Stomach (tissue), 9 donors: ENCODE results near the gene TAF6. TPM values are rescaled to one million over a fixed set of nuclear protein-coding genes. Genes with fewer than 3 reads are reported as not detected.

ENCODE experiments used
- DNase-seq, 2 donors: peaks; one replicate each; pipeline versions ENCODE4 v3.0.0 to v3.0.0-alpha.2; 2013 to 2019
- H3K27ac ChIP-seq, 5 donors: fragments of 200-600 bp in 4 of 5; sonication (generic) in 4 of 5; one replicate each; pipeline ENCODE4 v1.5.1; 2013 to 2019; ENCODE audit warnings: mild to moderate bottlenecking in 1 of 5, moderate library complexity in 1 of 5
- H3K27me3 ChIP-seq, 3 donors: fragments of 200-600 bp; sonication (generic); one replicate each; pipeline ENCODE4 v1.5.1; 2017 to 2019; ENCODE audit warnings: mixed run types in 1 of 3
- H3K36me3 ChIP-seq, 4 donors: fragments of 200-600 bp; sonication (generic); 1 replicate in 3 of 4; 2 replicates in 1 of 4; pipeline ENCODE4 v1.5.1; 2016 to 2019
- H3K4me1 ChIP-seq, 4 donors: fragments of 200-600 bp; sonication (generic); one replicate each; pipeline ENCODE4 v1.5.1; 2016 to 2019
- H3K4me3 ChIP-seq, 4 donors: fragments of 200-600 bp; sonication (generic) in 3 of 4; one replicate each; pipeline ENCODE4 v1.5.1; 2016 to 2019; ENCODE audit warnings: mild to moderate bottlenecking in 1 of 4
- H3K9me3 ChIP-seq, 4 donors: fragments of 200-600 bp; sonication (generic); one replicate each; pipeline ENCODE4 v1.5.1; 2016 to 2019
- EP300 ChIP-seq: sonication (generic); formaldehyde crosslinking; IDR thresholded peaks from one replicate; pipeline ENCODE4 v1.6.1; 2017; ENCODE audit warnings: antibody characterized with exemption
- POLR2A ChIP-seq, 4 donors: fragments of 450-650 bp; IDR thresholded peaks; one replicate each; pipeline ENCODE4 v1.6.1; 2016; ENCODE audit warnings: antibody characterized with exemption in 4 of 4, control low read depth in 2 of 4, mild to moderate bottlenecking in 1 of 4, moderate library complexity in 1 of 4
- POLR2AphosphoS5 ChIP-seq, 3 donors: sonication (generic); formaldehyde crosslinking; IDR thresholded peaks; one replicate each; pipeline ENCODE4 v1.6.1; 2016; ENCODE audit warnings: antibody characterized with exemption in 3 of 3
- WGBS, 5 donors: extraction: QIAGEN DNeasy Blood & Tissue Kit in 3 of 5; methylation state at CpG; one replicate each; pipeline versions ENCODE4 v1.1.5 to v1.1.7; 2013 to 2018; 5-methylcytosine and 5-hydroxymethylcytosine counted together
- intact Hi-C: fragments of 100-400 bp; cut with DNase I; formaldehyde crosslinking; loops from one replicate; pipeline ENCODE4 v1.15.1; 2023; ENCODE audit warnings: low total_unique reads
- polyA plus RNA-seq, 3 donors: library from polyadenylated mRNA; stranded (reverse); fragments of 200-250 nt; gene quantifications; one replicate each; pipeline ENCODE4 v1.2.3, GENCODE V29; 2013
- total RNA-seq, 5 donors: library from RNA; depleted of rRNA; stranded (reverse); fragments of >200 nt; gene quantifications; one replicate each; pipeline versions ENCODE4 v1.1.0 to v1.2.3, GENCODE V29; 2014 to 2016
- TF ChIP-seq, protein P1 (sequence below), 7 experiments: fragments of 450-650 bp in 4 of 7; fragments of 200-600 bp in 3 of 7; sonication (generic) in 3 of 7; IDR thresholded peaks; one replicate each; pipeline ENCODE4 v1.5.1; 2016 to 2019; ENCODE audit warnings: antibody characterized with exemption in 7 of 7, control low read depth in 2 of 7, mild to moderate bottlenecking in 1 of 7
- donor health status: healthy with polysubstance abuse.
- donor health status: Bipolar disorder and iron deficiency.
- donor health status: healthy.

Gene TAF6
- total and polyA plus RNA-seq, 8 donors, result 15.4 to 106 (median 28.4) TPM

DNA sequence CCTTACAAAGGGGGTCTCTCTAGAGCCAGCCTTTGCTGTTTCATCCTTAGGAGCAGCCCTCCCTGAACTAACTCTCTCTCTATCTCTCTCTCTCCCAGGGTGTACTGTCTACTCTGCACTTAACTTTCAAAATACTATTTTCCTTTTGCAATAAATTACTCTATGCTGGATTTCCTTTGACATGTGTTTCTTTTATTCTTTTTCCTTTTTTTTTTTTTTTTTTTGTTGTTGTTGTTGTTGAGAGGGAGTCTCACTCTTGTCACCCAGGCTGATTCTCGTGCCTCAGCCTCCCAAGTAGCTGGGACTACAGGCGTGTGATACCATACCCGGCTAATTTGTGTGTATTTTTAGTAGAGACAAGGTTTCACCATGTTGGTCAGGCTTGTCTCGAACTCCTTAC is 36.2 kb downstream of the TAF6 start:
- peaks cover 31 to 56% (median 43%) of the 10 kb centered on the region in 4 donors for H3K4me1 ChIP-seq
- H3K9me3 ChIP-seq, result no peaks in the 10 kb centered on the region
- intact Hi-C loops, result no loop called here
- no peak for TF ChIP-seq EP300
- TF ChIP-seq POLR2A (IDR thresholded peaks at IDR 0.05), result no peak
- no peak for TF ChIP-seq POLR2AphosphoS5 (IDR thresholded peaks at IDR 0.05)
- TF ChIP-seq, protein P1, sequence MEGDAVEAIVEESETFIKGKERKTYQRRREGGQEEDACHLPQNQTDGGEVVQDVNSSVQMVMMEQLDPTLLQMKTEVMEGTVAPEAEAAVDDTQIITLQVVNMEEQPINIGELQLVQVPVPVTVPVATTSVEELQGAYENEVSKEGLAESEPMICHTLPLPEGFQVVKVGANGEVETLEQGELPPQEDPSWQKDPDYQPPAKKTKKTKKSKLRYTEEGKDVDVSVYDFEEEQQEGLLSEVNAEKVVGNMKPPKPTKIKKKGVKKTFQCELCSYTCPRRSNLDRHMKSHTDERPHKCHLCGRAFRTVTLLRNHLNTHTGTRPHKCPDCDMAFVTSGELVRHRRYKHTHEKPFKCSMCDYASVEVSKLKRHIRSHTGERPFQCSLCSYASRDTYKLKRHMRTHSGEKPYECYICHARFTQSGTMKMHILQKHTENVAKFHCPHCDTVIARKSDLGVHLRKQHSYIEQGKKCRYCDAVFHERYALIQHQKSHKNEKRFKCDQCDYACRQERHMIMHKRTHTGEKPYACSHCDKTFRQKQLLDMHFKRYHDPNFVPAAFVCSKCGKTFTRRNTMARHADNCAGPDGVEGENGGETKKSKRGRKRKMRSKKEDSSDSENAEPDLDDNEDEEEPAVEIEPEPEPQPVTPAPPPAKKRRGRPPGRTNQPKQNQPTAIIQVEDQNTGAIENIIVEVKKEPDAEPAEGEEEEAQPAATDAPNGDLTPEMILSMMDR (IDR thresholded peaks at IDR 0.05), result no peak
- no peaks in the 10 kb centered on the region for H3K27me3 ChIP-seq
- H3K27ac ChIP-seq, result peak overlapping the region in 4 of 5 donors; percentile 83 to 93 (median 89)
- peaks cover 0 to 18% (median 17%) of the 10 kb centered on the region in 4 donors for H3K36me3 ChIP-seq
- no peak overlapping the region for H3K4me3 ChIP-seq
- DNase-seq, result no peak
- WGBS, 5 donors, result 57 to 61% (median 59%) methylated on average over 4 of the region's 4 CpGs

DNA sequence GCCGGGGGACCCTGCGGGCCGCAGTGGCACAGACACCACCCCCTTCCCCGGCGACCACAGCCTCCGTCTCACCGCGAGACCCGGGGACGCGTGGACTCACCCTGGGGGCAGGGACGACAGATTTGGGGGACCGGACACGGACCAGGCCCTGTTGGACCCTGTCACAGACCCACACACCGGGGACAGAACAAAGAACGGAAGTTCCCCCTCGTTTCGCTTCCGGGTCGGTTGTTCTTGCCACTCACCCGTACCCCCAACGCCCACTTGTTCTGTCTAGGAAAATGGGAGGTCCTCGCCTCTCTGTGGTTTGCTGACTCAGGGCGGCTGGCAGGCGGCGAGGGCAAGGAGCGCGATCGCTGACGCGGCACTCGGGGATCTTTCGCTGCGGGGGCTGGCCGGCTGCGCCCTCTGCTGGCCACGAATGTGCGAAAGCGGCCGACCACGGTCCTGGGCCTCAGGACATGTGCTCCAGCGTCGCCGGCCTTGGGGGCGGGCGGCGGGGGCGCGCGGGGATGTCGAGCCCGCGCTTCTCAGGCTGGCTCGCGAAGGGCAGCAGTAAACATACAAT is 37.5 kb downstream of the TAF6 start, which contains the start of gene ZNF3:
Gene ZNF3, minus strand, starts transcription at position 189 of the 568 bp plus-strand sequence. CDS start 4,366 bp downstream, outside the sequence.
- intact Hi-C loops, result no loop called here
- TF ChIP-seq EP300, result peak; percentile 51
- TF ChIP-seq, protein P1 (IDR thresholded peaks at IDR 0.05), result peak in 6 of 7 experiments; percentile 61 to 97 (median 94)
- no peak for TF ChIP-seq POLR2A (IDR thresholded peaks at IDR 0.05)
- peak; percentile 74 to 98 (median 85) for TF ChIP-seq POLR2AphosphoS5 (IDR thresholded peaks at IDR 0.05)
- Histone ChIP-seq H3K27ac (peak within 1 kb of the TSS; percentile 67 to 93 (median 88)), H3K9me3 (no peaks in the 10 kb centered on the region), H3K36me3 (peaks cover 9 to 31% (median 30%) of the 10 kb centered on the region in 4 donors), H3K4me1 (peaks cover 29 to 51% (median 42%) of the 10 kb centered on the region in 4 donors), H3K4me3 (peak within 1 kb of the TSS; percentile 84 to 98 (median 92)), H3K27me3 (no peaks in the 10 kb centered on the region)
- 0 to 2% (median 1%) methylated on average over 39 to 55 of the region's 55 CpGs for WGBS, 5 donors
- peak; percentile 98 to 100 for DNase-seq

DNA sequence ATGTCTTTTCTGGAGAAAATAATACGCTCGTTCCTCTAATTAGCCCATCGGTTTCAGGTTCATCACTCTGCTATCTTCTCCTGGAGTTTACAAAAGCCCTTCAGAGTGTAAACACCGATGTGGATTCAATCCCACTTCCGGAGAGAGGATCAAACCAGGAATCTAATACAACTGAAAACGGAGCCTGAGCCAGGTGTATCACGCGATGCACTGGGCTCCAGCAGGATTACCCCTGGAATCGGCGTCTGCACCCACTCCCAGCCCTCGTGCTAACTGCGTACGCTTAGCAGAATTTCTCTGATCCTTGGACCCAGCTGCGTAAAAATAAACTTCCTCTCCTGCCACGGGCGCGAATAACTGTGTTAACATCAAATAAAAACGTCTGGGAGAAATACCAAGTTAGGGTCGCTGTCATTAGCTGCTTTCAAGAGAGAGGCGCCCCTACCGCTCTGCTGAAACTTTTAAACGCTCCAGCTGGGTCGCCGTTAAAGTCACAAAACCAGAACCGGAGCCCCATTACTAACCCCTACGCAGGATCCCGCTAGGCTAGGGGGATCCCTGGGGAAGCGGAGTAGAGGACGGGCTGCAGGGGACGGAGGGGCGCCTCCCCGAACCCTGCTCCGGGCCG is 38.1 kb downstream of the TAF6 start:
- H3K9me3 ChIP-seq, result no peaks in the 10 kb centered on the region
- TF ChIP-seq, protein P1 (IDR thresholded peaks at IDR 0.05), result no peak
- TF ChIP-seq POLR2A (IDR thresholded peaks at IDR 0.05), result no peak
- TF ChIP-seq EP300, result no peak
- TF ChIP-seq POLR2AphosphoS5 (IDR thresholded peaks at IDR 0.05), result no peak
- peaks cover 29 to 51% (median 41%) of the 10 kb centered on the region in 4 donors for H3K4me1 ChIP-seq
- H3K36me3 ChIP-seq, result peaks cover 14 to 37% (median 36%) of the 10 kb centered on the region in 4 donors
- H3K27ac ChIP-seq, result peak overlapping the region; percentile 67 to 93 (median 88)
- whole genome bisulfite sequencing, 5 donors, result 1% methylated on average over 32 to 34 of the region's 34 CpGs
- intact Hi-C loops, result no loop called here
- H3K4me3 ChIP-seq, result peak overlapping the region; percentile 84 to 98 (median 92)
- H3K27me3 ChIP-seq, result no peaks in the 10 kb centered on the region
- DNase-seq, result peak in 1 of 2 donors; percentile 61

DNA sequence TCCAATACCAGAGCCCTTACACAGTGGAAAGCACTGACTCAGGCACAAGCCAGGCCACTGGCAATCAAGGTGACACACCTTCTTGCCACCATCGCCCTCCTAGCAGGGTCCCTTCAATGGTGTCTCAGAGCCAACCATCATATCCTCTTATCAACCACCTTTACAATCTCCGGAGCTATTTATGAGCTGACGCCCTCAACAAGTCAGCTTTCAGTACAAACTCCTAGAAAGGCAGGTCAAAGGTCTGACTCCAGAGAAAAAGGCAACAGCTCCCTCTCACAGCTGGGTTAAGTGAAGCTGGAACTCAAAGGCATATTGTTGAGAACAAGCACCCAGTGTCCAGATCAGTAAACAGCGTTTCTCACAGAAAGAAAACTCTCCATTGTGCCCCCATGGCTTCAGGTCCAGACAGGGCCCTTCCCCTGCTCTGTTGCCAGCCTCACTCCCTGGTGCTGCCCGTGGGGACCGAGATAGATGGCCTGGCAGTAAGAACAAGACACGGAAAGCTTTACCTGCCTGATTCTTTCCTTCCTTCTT is 40.1 kb downstream of the TAF6 start:
- peak overlapping the region in 1 of 4 donors; percentile 10 for H3K4me3 ChIP-seq
- no peaks in the 10 kb centered on the region for H3K9me3 ChIP-seq
- H3K36me3 ChIP-seq, result peaks cover 32 to 56% (median 55%) of the 10 kb centered on the region in 4 donors
- no peaks in the 10 kb centered on the region for H3K27me3 ChIP-seq
- DNase-seq, result no peak
- H3K4me1 ChIP-seq, result peaks cover 29 to 51% (median 41%) of the 10 kb centered on the region in 4 donors
- 41 to 66% (median 57%) methylated on average over 7 of the region's 7 CpGs for WGBS, 5 donors
- H3K27ac ChIP-seq, result no peak overlapping the region
- TF ChIP-seq, protein P1 (IDR thresholded peaks at IDR 0.05), result no peak
- TF ChIP-seq POLR2A (IDR thresholded peaks at IDR 0.05), result no peak
- TF ChIP-seq POLR2AphosphoS5 (IDR thresholded peaks at IDR 0.05), result no peak
- no peak for TF ChIP-seq EP300
- intact Hi-C loops, result no loop called here
